Measurements from ENCODE around the gene PIK3R2.
A peak's percentile ranks its signal among the peaks of the same experiment; 100 is the strongest.
"Not testable (repeated sequence)": the region's sequence is repeated elsewhere in the genome, so short reads cannot be mapped to it uniquely, and the experiment has no call there.

PIK3R2 gene

DNA sequence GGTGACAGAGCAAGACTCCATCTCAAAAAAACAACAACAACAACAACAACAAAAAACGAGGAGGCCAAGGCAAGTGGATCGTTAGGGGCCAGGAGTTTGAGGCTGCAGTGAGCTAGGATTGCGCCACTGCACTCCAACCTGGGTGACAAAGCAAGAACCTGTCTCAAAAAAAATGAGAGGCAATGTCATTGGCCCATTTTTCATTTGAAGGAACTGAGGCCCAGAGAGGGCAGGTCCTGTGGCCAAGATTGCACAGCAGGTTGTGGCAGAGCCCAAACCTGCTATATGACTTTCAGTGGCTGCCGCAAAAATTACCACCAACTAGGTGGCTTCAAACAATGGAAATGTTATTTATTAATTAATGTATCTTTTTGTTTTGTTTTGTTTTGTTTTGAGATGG, 5.5 kb downstream of the PIK3R2 start:
- H3K4me3 ChIP-seq (ENCODE audit: low read length) = no peak overlapping the region
- DNase-seq (ENCODE audit: low read depth) = no peak
- TF ChIP-seq, protein P1, sequence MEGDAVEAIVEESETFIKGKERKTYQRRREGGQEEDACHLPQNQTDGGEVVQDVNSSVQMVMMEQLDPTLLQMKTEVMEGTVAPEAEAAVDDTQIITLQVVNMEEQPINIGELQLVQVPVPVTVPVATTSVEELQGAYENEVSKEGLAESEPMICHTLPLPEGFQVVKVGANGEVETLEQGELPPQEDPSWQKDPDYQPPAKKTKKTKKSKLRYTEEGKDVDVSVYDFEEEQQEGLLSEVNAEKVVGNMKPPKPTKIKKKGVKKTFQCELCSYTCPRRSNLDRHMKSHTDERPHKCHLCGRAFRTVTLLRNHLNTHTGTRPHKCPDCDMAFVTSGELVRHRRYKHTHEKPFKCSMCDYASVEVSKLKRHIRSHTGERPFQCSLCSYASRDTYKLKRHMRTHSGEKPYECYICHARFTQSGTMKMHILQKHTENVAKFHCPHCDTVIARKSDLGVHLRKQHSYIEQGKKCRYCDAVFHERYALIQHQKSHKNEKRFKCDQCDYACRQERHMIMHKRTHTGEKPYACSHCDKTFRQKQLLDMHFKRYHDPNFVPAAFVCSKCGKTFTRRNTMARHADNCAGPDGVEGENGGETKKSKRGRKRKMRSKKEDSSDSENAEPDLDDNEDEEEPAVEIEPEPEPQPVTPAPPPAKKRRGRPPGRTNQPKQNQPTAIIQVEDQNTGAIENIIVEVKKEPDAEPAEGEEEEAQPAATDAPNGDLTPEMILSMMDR (conservative IDR thresholded peaks at IDR 0.05; ENCODE audit: low read depth, low read length) = no peak

DNA sequence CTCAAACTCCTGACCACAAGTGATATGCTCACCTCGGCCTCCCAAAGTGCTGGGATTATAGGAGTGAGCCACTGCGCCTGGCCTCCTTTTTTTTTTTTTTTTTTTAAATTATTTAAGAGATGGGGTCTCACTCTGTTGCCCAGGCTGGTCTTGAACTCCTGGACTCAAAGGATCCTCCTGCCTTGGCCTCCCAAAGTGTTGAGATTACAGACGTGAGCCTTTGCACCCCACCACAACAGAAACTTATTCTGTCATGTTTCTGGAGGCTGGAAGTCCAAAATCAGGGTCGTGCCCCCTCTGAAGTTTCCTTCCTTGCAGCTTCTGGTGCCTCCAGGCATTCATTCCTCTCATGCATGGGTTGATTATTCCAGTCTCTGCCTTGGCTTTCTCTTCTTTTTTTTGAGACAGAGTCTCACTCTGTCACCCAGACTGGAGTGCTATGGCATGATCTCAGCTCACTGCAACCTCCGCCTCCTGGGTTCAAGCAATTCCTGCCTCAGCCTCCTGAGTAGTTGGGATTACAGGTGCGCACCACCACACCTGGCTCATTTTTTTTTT, 6.2 kb downstream of the PIK3R2 start:
- H3K4me3 ChIP-seq (ENCODE audit: low read length); DNase-seq (ENCODE audit: low read depth): not testable (repeated sequence)

DNA sequence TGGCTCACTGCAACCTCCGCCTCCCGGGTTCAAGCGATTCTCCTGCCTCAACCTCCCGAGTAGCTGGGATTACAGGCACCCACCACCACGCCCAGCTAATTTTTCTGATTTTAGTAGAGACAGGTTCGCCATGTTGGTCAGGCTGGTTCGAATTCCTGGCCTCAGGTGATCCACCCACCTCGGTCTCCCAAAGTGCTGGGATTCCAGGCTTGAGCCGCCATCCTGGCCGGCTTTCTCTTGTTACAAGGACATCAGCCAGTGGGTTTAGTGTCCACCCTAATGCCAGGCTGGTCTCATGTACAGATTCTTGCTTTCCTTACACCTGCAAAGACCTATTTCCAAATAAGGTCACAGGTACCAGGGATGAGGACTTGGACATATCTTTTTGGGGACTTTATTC, 6.8 kb downstream of the PIK3R2 start:
- TF ChIP-seq, protein P1 (conservative IDR thresholded peaks at IDR 0.05; ENCODE audit: low read depth, low read length) = no peak
- no peak overlapping the region for H3K4me3 ChIP-seq (ENCODE audit: low read length)

DNA sequence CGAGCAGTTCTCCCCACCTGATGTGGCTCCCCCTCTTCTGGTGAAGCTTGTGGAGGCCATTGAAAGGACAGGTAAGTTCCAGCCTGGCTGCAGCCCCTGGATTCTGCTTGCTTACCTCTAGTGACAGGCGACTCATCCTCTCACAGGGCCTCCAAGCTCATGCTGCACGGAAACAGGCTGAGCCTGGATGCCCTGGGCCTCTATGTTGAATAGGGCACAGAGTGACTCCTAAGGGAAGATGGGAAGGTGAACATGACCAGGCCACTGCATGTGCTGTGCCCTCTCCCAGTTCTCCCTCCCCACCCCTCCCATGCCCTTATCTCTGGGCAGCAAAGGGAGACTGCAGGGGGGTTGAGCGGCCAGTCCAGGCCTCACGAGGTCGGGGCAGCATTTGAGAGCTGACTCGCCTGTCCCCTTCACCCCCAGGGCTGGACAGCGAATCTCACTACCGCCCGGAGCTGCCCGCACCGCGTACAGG, 7.6 kb downstream of the PIK3R2 start:
- DNase-seq (ENCODE audit: low read depth) = no peak
- TF ChIP-seq, protein P1 (conservative IDR thresholded peaks at IDR 0.05; ENCODE audit: low read depth, low read length) = no peak
- no peak overlapping the region for H3K4me3 ChIP-seq (ENCODE audit: low read length)

More for the DNA sequence above, 6.8 kb downstream of the PIK3R2 start:
- DNase-seq (ENCODE audit: low read depth) = no peak

DNA sequence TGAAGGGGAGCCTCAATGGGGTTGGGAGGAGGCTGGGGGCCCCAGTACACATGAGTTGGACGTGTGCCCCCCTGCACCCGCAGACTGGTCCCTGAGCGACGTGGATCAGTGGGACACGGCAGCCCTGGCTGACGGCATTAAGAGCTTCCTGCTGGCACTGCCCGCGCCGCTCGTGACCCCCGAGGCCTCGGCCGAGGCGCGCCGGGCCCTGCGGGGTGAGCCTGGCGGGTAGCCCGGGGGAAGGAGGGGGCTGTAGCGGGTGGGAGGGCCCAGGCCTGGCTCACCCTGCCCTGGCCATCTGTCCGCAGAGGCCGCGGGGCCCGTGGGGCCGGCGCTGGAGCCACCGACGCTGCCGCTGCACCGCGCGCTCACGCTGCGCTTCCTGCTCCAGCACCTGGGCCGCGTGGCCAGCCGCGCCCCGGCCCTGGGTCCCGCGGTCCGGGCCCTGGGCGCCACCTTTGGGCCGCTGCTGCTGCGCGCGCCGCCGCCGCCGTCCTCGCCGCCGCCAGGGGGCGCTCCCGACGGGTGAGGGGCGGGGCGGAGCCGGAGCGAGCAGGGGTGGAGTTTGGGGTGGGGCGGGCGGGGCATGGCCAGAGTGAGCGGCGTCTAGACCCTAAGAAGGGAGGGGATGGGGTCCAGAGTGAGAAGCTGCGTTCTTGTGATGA, 8.1 kb downstream of the PIK3R2 start:
- TF ChIP-seq, protein P1 (conservative IDR thresholded peaks at IDR 0.05; ENCODE audit: low read depth, low read length) = peak; percentile 33
- H3K4me3 ChIP-seq (ENCODE audit: low read length) = no peak overlapping the region
- DNase-seq (ENCODE audit: low read depth) = no peak

DNA sequence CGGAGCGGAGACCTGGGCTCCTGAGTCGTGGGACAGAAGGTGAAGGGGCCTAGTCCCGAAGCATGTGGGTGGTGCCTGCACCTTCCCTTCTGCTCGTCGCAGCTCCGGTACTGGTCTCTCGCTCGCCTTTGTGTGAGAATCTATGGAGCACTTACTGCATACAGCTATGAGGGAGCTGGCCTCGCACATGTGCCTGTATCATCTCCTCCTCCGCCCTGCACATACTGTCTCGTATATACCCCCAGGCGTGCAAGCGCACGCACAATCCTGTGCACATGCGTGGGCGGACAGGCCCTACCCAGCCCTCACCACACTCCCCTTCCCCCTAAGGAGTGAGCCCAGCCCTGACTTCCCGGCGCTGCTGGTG, 8.7 kb downstream of the PIK3R2 start:
- TF ChIP-seq, protein P1 (conservative IDR thresholded peaks at IDR 0.05; ENCODE audit: low read depth, low read length) = no peak
- peak overlapping the region; percentile 11 for H3K4me3 ChIP-seq (ENCODE audit: low read length)
- no peak for DNase-seq (ENCODE audit: low read depth)

DNA sequence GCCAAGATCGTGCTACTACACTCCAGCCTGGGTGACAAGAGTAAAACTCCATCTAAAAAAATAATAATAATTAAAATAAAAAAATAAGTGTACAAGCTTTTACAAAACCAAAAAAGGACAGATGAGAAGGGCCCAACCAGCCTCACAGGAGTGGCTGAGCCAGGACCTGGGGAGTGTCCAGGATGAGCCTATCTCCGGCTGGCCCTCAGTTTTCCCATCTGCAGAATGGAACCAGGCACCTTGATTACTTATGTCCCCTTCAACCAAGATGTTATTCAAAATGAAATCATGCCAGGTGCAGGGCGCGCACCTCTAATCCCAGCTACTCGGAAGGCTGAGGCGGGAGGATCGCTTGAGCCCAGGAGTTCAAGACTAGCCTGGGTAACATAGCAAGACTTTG, 11.1 kb downstream of the PIK3R2 start:
- DNase-seq (ENCODE audit: low read depth) = no peak
- TF ChIP-seq, protein P1 (conservative IDR thresholded peaks at IDR 0.05; ENCODE audit: low read depth, low read length) = no peak
- H3K4me3 ChIP-seq (ENCODE audit: low read length) = no peak overlapping the region
